Skeletal muscle tissue (tissue), 4 donors: Measurements from ENCODE around the gene FAM131C. TPM values are rescaled to one million over a fixed set of nuclear protein-coding genes. Genes with fewer than 3 reads are reported as not detected.
A peak's percentile ranks its signal among the peaks of the same experiment; 100 is the strongest.

Experiments
- H3K27ac ChIP-seq: one replicate; pipeline ENCODE4 v1.7.0; 2013; ENCODE audit warnings: mild to moderate bottlenecking, low read depth, low read length, inconsistent platforms
- H3K27me3 ChIP-seq, 3 donors: one replicate each; pipeline ENCODE4 v1.7.0; 2013; ENCODE audit warnings: low read length in 3 of 3; ENCODE audit not compliant: control insufficient read depth in 3 of 3, insufficient read depth in 3 of 3
- H3K36me3 ChIP-seq, 3 donors: one replicate each; pipeline ENCODE4 v1.7.0; 2013; ENCODE audit warnings: low read length in 3 of 3; ENCODE audit not compliant: control insufficient read depth in 3 of 3, insufficient read depth in 3 of 3
- H3K4me1 ChIP-seq, 3 donors: one replicate each; pipeline ENCODE4 v1.7.0; 2013; ENCODE audit warnings: low read length in 3 of 3, mild to moderate bottlenecking in 3 of 3; ENCODE audit not compliant: control insufficient read depth in 3 of 3, insufficient read depth in 3 of 3
- H3K4me3 ChIP-seq, 3 donors: one replicate each; pipeline ENCODE4 v1.7.0; 2013; ENCODE audit warnings: low read length in 3 of 3
- H3K9ac ChIP-seq, 3 donors: one replicate each; pipeline ENCODE4 v1.7.0; 2013; ENCODE audit warnings: low read length in 3 of 3, mild to moderate bottlenecking in 3 of 3, moderate library complexity in 2 of 3, low read depth in 1 of 3
- H3K9me3 ChIP-seq, 3 donors: one replicate each; pipeline ENCODE4 v1.7.0; 2013; ENCODE audit warnings: low read length in 3 of 3; ENCODE audit not compliant: control insufficient read depth in 3 of 3
- total RNA-seq: library from RNA; depleted of rRNA; stranded (reverse); fragments of >200 nt; gene quantifications from one replicate; pipeline ENCODE4 v1.2.3, GENCODE V29; 2014
- donor health status: Osteomylitis.

FAM131C gene
- total RNA-seq, 1 donor from 2014 or later, result not detected

DNA sequence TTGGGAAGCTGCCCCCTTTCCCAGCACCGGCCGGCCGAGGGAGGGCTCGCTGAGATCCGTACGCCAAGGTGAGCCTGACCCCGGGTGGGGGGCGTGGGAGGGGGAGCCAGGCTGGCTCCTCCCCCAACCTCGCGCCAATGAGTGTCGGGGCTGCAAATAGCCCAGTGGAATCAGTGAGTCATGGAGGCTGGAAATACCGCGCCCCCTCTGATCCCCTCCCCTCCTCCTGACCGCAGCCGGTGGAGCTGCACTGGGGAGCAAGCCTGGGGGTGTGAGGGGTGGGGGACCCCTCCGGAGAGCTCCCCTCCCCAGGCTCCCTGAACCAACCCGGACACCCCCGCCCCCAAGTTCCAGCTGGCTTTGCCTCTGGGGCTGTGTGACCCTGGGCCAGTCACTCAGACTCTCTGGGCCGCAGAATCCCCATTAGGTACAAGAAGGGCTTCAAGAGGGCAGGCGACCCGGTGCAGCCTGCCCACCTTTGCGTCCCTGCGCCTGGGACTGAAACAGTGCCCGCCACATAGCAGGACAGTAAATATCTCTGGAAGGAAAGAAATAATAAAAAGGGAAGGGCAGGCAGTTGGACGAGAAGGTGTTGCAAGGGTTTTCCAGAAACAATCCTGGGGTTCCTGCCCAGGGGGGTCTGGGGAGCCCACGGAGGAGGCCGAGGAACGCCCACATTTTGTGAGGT lies 60.1 kb downstream of the FAM131C start:
- Histone ChIP-seq H3K27me3 (no peaks in the 10 kb centered on the region), H3K9me3 (no peaks in the 10 kb centered on the region), H3K36me3 (peaks cover 0 to 17% (median 5%) of the 10 kb centered on the region in 3 donors), H3K4me1 (peaks cover 44 to 53% (median 46%) of the 10 kb centered on the region in 3 donors), H3K9ac (peak overlapping the region; percentile 65 to 100 (median 92)), H3K4me3 (peak overlapping the region in 2 of 3 donors; percentile 53 to 89), H3K27ac (peak overlapping the region; percentile 99)

DNA sequence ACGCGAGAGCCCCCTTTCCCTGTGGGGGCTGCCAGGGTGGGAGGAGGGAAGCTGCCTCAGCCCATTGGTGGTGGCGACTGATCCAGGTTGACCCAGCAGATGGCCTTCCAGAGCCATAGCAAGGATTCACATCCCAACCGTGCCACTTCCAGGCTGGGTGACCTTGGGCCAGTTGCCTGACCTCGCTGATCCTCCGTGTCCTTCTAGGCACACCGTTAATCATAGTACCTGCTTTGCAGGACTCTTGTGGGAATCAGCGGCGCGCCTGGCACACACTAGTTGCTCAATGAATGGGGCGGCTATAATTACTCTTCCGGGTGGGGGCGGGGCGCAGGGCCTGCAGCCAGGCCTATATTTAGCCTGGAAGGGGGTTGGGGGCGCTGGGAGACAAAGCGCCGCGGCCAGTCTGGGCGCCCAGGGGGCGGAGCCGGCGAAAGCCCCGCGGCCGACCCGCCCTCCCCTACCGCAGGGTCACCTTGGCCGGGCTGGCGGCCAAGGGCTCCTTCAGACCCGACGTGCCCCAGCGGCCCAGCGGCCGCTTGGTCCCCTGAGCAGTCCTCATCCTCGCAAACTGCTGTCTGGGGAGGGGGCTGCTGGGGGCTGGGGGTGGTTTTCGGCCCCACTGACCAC lies 60.7 kb downstream of the FAM131C start:
- Histone ChIP-seq H3K9me3 (no peaks in the 10 kb centered on the region), H3K36me3 (peaks cover 0 to 17% (median 5%) of the 10 kb centered on the region in 3 donors), H3K4me1 (peaks cover 39 to 50% (median 41%) of the 10 kb centered on the region in 3 donors), H3K9ac (peak overlapping the region in 2 of 3 donors; percentile 92 to 100), H3K4me3 (peak overlapping the region; percentile 16 to 58 (median 40)), H3K27ac (peak overlapping the region; percentile 99), H3K27me3 (no peaks in the 10 kb centered on the region)

DNA sequence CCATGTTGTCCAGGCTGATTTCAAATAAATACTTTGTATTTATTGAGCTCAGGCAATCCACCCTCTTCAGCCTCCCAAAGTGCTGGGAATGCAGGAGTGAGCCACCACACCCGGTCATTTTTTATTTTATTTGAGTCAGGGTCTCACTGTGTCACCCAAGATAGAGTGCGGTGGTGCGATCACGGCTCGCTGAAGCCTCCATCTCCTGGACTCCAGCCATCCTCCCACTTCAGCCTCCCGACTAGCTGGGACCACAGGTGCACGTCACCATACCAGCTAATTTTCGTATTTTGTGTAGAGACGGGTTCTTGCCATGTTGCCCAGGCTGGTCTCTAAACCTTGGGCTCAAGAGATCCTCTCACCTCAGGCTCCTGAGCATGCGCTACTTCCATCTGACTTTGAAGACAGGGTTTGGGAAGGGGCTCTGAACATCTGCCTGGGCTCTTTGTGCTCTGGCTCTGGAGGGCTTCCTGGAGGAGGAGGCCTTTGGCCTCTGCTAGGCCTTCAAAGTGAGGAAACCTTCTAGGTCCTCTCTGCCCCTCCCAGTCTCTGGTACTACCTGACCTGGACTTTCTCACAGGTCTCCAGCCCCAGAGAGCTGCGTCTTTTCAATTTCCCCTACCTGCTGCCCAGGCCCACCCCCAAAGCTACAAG lies 61.4 kb downstream of the FAM131C start:
- peak overlapping the region; percentile 99 for H3K27ac ChIP-seq

DNA sequence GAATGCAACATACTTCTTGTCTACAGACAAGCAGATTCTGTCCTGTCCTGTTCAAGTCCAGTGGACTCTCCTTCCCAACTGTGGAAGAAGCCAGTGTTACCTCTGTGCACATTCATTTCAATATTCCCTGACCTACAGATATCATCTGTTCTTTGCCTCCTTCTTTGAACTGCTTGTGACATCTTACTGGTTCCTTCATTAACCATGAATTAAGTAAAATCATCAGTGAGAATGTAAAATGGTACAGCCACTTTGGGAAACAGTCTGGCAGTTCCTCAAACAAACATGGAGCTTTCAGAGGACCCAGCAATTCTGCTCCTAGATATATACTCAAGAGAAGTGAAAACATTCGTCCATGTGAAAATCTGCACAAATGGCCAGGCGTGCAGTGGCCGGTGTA lies 62.6 kb downstream of the FAM131C start:
- H3K4me3 ChIP-seq, result no peak overlapping the region
- H3K9me3 ChIP-seq, result no peaks in the 10 kb centered on the region
- H3K9ac ChIP-seq, result no peak overlapping the region
- H3K27ac ChIP-seq, result no peak overlapping the region
- H3K4me1 ChIP-seq, result peaks cover 28 to 35% (median 32%) of the 10 kb centered on the region in 3 donors
- H3K27me3 ChIP-seq, result no peaks in the 10 kb centered on the region
- peaks cover 0 to 6% (median 0%) of the 10 kb centered on the region in 3 donors for H3K36me3 ChIP-seq

More for the DNA sequence above, 61.4 kb downstream of the FAM131C start:
- H3K27me3 ChIP-seq, result no peaks in the 10 kb centered on the region
- H3K4me1 ChIP-seq, result peaks cover 36 to 46% (median 38%) of the 10 kb centered on the region in 3 donors
- no peaks in the 10 kb centered on the region for H3K9me3 ChIP-seq
- H3K9ac ChIP-seq, result peak overlapping the region in 2 of 3 donors; percentile 7 to 66
- peaks cover 0 to 10% (median 4%) of the 10 kb centered on the region in 3 donors for H3K36me3 ChIP-seq
- peak overlapping the region; percentile 16 to 58 (median 40) for H3K4me3 ChIP-seq

DNA sequence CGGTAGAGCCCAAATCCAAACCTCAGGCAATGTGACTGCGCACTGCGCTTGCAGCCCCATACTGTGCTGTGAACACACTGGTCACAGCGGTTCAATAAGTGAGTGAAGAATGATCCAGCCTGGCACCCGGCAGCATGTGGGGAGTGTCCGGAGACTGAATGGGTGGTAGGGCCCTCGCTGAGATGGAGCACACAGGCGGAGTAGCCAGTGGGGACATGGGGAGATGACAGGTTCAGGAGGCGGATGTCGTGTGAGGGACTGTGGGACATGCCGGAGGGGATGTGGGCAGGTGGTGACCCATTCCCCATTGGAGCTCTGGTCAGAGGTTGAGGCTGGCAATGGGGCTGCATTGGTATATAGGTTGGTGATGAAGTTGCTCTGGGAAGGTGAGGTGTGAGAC lies 63.8 kb downstream of the FAM131C start:
- Histone ChIP-seq H3K4me1 (peaks cover 16 to 24% (median 22%) of the 10 kb centered on the region in 3 donors), H3K4me3 (no peak overlapping the region), H3K27me3 (no peaks in the 10 kb centered on the region), H3K27ac (peak overlapping the region; percentile 0), H3K36me3 (no peaks in the 10 kb centered on the region), H3K9ac (no peak overlapping the region), H3K9me3 (no peaks in the 10 kb centered on the region)

DNA sequence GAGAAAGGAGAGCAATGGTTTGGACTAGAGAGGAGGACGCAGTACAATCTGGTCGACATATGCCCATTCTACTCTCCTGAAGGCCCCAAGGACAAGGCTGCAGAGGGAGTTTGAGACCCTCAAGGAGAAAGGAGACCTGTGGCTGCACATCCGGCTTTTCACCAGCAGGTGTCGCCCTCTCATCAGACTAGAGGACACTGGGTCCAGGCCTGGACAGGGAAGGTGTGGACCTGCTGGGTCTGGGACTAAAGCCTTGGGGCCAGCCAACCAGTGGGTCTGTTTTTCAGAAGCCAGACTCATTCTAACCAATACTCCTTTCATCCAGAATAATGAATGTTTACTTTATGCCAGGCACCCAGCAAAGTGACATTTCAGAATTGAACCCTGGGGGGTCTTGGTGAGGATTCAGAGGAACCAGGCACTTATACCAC lies 64.4 kb downstream of the FAM131C start:
- Histone ChIP-seq H3K4me3 (no peak overlapping the region), H3K4me1 (peaks cover 10 to 18% (median 16%) of the 10 kb centered on the region in 3 donors), H3K9ac (peak overlapping the region in 1 of 3 donors; percentile 27), H3K27me3 (no peaks in the 10 kb centered on the region), H3K27ac (peak overlapping the region; percentile 0), H3K9me3 (no peaks in the 10 kb centered on the region), H3K36me3 (no peaks in the 10 kb centered on the region)

Other genes with a start within 250 kb of the FAM131C start
- gene SPEN, start 225.9 kb downstream of the FAM131C start, total RNA-seq, result 21.4 TPM
- 23.5 TPM for gene ZBTB17, start 97.5 kb downstream of the FAM131C start, total RNA-seq
- not detected for gene SRARP, start 69.4 kb downstream of the FAM131C start, total RNA-seq
- 5.7 TPM for gene HSPB7, start 55.6 kb downstream of the FAM131C start, total RNA-seq
- under 0.01 TPM for gene CLCNKA, start 51.6 kb downstream of the FAM131C start, total RNA-seq
- gene CLCNKB, start 29.9 kb downstream of the FAM131C start, total RNA-seq, result not detected
- gene EPHA2, start 82.4 kb upstream of the FAM131C start, total RNA-seq, result 5.2 TPM
- gene ARHGEF19, start 139.0 kb upstream of the FAM131C start, total RNA-seq, result 0.52 TPM
- 3.1 TPM for gene CPLANE2, start 163.5 kb upstream of the FAM131C start, total RNA-seq